ENCODE results near the gene USP48.

DNA sequence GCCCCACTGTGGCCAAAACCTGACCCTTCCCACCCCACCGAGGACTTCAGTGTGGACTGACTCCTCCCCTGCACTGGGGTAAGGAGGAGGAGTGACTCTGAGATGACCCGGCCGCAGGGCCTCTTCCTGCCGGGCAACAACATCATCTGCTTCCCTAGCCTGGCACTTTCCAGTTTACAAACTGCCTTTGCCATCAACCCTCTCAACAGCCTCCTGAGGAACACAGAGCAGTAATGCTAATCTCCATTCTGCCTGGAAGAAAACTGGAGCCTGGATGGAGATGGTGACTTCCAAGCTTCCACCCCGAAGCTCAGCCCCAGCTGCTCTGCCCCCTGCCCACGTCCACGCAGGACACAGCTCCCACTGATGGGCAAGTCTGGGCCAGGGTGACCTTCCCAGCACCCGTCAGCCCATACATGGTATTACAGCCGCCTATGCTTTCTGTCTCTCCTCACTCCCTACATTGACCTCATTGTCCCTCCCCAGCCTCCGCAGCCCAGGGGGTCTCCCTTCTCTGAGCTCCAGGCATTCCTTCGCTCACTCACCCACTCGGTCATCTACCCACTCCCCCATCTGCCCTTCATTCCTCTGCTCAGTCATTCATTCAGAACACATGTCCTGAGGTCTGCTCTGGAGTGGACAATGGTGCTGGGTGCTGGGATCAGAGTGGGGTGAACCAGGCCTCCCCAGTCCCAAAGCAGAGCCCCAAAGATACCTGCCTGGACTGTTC lies 148.0 kb downstream of the USP48 start:
- TF ChIP-seq CTCF (IDR thresholded peaks at IDR 0.05 in 4 of 5, conservative IDR thresholded peaks at IDR 0.05 in 1 of 5): no peak
- no peak for TF ChIP-seq POLR2A (IDR thresholded peaks at IDR 0.05)

Data from gastrocnemius medialis (tissue), 4 donors.